Measurements from ENCODE around the gene NUMA1.

DNA sequence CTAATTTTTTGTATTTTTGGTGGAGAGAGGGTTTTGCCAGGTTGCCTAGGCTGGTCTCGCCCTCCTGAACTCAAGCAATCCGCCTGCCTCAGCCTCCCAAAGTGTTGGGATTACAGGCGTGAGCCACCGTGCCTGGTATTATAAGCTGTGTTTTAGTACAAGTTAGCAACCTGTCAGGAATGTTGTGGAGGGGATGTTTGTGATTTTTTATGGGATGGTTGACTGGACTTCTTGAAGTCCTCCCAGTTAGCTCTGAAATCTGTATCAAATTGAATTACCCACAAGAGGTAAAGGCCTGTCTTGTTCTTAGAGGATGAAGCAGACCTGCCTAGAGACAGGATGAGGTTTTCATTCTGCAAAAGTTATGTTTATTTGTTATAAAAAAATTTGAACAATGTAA, 115.7 kb downstream of the NUMA1 start:
- TF ChIP-seq POLR2AphosphoS5 (IDR thresholded peaks at IDR 0.05; ENCODE audit: low read depth) (no peak), GABPA (IDR thresholded peaks at IDR 0.05; ENCODE audit: low read depth) (no peak), SPI1 (IDR thresholded peaks at IDR 0.05; ENCODE audit: borderline replicate concordance, low read depth) (no peak)
- TF ChIP-seq, protein P1, sequence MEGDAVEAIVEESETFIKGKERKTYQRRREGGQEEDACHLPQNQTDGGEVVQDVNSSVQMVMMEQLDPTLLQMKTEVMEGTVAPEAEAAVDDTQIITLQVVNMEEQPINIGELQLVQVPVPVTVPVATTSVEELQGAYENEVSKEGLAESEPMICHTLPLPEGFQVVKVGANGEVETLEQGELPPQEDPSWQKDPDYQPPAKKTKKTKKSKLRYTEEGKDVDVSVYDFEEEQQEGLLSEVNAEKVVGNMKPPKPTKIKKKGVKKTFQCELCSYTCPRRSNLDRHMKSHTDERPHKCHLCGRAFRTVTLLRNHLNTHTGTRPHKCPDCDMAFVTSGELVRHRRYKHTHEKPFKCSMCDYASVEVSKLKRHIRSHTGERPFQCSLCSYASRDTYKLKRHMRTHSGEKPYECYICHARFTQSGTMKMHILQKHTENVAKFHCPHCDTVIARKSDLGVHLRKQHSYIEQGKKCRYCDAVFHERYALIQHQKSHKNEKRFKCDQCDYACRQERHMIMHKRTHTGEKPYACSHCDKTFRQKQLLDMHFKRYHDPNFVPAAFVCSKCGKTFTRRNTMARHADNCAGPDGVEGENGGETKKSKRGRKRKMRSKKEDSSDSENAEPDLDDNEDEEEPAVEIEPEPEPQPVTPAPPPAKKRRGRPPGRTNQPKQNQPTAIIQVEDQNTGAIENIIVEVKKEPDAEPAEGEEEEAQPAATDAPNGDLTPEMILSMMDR (IDR thresholded peaks at IDR 0.05; ENCODE audit: insufficient read depth, low read length), result no peak
- TF ChIP-seq, protein P2, sequence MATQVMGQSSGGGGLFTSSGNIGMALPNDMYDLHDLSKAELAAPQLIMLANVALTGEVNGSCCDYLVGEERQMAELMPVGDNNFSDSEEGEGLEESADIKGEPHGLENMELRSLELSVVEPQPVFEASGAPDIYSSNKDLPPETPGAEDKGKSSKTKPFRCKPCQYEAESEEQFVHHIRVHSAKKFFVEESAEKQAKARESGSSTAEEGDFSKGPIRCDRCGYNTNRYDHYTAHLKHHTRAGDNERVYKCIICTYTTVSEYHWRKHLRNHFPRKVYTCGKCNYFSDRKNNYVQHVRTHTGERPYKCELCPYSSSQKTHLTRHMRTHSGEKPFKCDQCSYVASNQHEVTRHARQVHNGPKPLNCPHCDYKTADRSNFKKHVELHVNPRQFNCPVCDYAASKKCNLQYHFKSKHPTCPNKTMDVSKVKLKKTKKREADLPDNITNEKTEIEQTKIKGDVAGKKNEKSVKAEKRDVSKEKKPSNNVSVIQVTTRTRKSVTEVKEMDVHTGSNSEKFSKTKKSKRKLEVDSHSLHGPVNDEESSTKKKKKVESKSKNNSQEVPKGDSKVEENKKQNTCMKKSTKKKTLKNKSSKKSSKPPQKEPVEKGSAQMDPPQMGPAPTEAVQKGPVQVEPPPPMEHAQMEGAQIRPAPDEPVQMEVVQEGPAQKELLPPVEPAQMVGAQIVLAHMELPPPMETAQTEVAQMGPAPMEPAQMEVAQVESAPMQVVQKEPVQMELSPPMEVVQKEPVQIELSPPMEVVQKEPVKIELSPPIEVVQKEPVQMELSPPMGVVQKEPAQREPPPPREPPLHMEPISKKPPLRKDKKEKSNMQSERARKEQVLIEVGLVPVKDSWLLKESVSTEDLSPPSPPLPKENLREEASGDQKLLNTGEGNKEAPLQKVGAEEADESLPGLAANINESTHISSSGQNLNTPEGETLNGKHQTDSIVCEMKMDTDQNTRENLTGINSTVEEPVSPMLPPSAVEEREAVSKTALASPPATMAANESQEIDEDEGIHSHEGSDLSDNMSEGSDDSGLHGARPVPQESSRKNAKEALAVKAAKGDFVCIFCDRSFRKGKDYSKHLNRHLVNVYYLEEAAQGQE (IDR thresholded peaks at IDR 0.05; ENCODE audit: insufficient replicate concordance, low read depth), result no peak

All from HL-60 (cell line).